H1 (cell line): ENCODE measurements around the gene PRRC2A.

Experiments used
- BRCA1 ChIP-seq: IDR thresholded peaks from 2 replicates; pipeline ENCODE4 v1.6.1; 2012; ENCODE audit warnings: low read depth, low read length, improper control_type of control experiment
- JUND ChIP-seq: IDR thresholded peaks from 2 replicates; pipeline ENCODE4 v1.6.1; 2011; ENCODE audit warnings: mild to moderate bottlenecking, improper control_type of control experiment, low read length
- POLR2A ChIP-seq, 2 experiments: IDR thresholded peaks; 1 replicate in 1 of 2; 2 replicates in 1 of 2; pipeline ENCODE4 v1.6.1; 2011; ENCODE audit warnings: low read depth in 2 of 2, low read length in 2 of 2, mild to moderate bottlenecking in 2 of 2; ENCODE audit errors: control extremely low read depth in 1 of 2
- SIN3A ChIP-seq, 2 experiments: IDR thresholded peaks in 1 of 2; conservative IDR thresholded peaks in 1 of 2; 2 replicates each; pipeline ENCODE4 v1.6.1; 2011 to 2012; ENCODE audit warnings: low read length in 2 of 2, improper control_type of control experiment in 1 of 2, low read depth in 1 of 2, mild to moderate bottlenecking in 1 of 2
- TF ChIP-seq, protein P1 (sequence below), 3 experiments: IDR thresholded peaks; 1 replicate in 2 of 3; 2 replicates in 1 of 3; pipeline versions ENCODE4 v1.5.1 to v1.6.1; 2011; ENCODE audit warnings: low read length in 3 of 3, mild to moderate bottlenecking in 3 of 3, inconsistent platforms in 2 of 3, low read depth in 1 of 3, moderate library complexity in 1 of 3; ENCODE audit not compliant: insufficient read depth in 1 of 3; ENCODE audit errors: control extremely low read depth in 1 of 3

DNA sequence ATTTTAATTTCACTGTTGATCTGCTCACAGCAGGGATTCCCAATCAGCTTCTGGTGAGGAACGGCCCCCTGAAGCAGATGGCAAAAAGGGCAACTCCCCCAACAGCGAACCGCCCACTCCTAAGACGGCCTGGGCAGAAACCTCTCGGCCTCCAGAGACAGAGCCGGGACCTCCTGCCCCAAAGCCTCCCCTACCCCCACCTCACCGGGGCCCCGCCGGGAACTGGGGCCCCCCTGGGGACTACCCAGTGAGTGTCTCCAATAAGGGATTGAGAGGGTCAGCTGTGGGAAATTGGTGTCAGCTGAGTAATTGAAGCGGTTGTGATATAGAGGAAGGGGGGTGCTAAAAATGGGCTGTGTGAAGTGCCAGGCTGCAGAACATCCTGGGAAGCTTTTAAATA, 6.4 kb downstream of the PRRC2A start:
- no peak for TF ChIP-seq BRCA1
- no peak for TF ChIP-seq POLR2A (IDR thresholded peaks at IDR 0.05; ENCODE audit: control extremely low read depth in 1 of 2, low read depth in 2 of 2, low read length in 2 of 2)
- TF ChIP-seq, protein P1, sequence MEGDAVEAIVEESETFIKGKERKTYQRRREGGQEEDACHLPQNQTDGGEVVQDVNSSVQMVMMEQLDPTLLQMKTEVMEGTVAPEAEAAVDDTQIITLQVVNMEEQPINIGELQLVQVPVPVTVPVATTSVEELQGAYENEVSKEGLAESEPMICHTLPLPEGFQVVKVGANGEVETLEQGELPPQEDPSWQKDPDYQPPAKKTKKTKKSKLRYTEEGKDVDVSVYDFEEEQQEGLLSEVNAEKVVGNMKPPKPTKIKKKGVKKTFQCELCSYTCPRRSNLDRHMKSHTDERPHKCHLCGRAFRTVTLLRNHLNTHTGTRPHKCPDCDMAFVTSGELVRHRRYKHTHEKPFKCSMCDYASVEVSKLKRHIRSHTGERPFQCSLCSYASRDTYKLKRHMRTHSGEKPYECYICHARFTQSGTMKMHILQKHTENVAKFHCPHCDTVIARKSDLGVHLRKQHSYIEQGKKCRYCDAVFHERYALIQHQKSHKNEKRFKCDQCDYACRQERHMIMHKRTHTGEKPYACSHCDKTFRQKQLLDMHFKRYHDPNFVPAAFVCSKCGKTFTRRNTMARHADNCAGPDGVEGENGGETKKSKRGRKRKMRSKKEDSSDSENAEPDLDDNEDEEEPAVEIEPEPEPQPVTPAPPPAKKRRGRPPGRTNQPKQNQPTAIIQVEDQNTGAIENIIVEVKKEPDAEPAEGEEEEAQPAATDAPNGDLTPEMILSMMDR (IDR thresholded peaks at IDR 0.05; ENCODE audit: control extremely low read depth in 1 of 3, insufficient read depth in 1 of 3, low read depth in 1 of 3, low read length in 3 of 3), result no peak
- no peak for TF ChIP-seq SIN3A (conservative IDR thresholded peaks at IDR 0.05 in 1 of 2, IDR thresholded peaks at IDR 0.05 in 1 of 2; ENCODE audit: low read depth in 1 of 2, low read length in 2 of 2)
- TF ChIP-seq JUND, result no peak
